ENCODE data around the gene RETREG1.

RETREG1 gene

GRCh38 chr5:16487456-16487855 lies 129.3 kb downstream of the RETREG1 start:
- Histone ChIP-seq H3K4me3 (ENCODE audit: low read depth in 1 of 2, low read length in 2 of 2) (no peak overlapping the region), H3K27ac (ENCODE audit: low read length) (no peak overlapping the region), H3K27me3 (ENCODE audit: insufficient read depth, low read length, poor library complexity) (no peaks in the 10 kb centered on the region), H3K4me1 (ENCODE audit: insufficient read depth, low read length) (no peaks in the 10 kb centered on the region), H3K9me3 (ENCODE audit: insufficient read depth, low read length, severe bottlenecking) (no peaks in the 10 kb centered on the region), H3K79me2 (ENCODE audit: insufficient read depth, low read length) (no peaks in the 10 kb centered on the region), H3K9ac (ENCODE audit: low read depth, low read length) (no peak overlapping the region), H3K36me3 (ENCODE audit: insufficient read depth, low read length) (no peaks in the 10 kb centered on the region), H2AFZ (ENCODE audit: low read depth, low read length) (no peak overlapping the region), H3K4me2 (ENCODE audit: insufficient read depth, low read length) (no peak overlapping the region), H4K20me1 (ENCODE audit: insufficient read depth, low read length) (no peaks in the 10 kb centered on the region)
- ATAC-seq (ENCODE audit: insufficient read depth, low read depth): no peak
- TF ChIP-seq CTCF (IDR thresholded peaks at IDR 0.05; ENCODE audit: borderline replicate concordance, extremely low read depth, low read length, poor library complexity, severe bottlenecking) (no peak), EZH2 (IDR thresholded peaks at IDR 0.05; ENCODE audit: borderline replicate concordance, low read depth, low read length, severe bottlenecking) (no peak)
- no peak for DNase-seq

- ATAC-seq (ENCODE audit: insufficient read depth, low read depth): 0 out of 3 replicates have a peak, but pooled peaks have one; percentile 17
- no peaks in the 10 kb centered on the region for H3K36me3 ChIP-seq (ENCODE audit: insufficient read depth, low read length)
- no peaks in the 10 kb centered on the region for H4K20me1 ChIP-seq (ENCODE audit: insufficient read depth, low read length)
- H3K9me3 ChIP-seq (ENCODE audit: insufficient read depth, low read length, severe bottlenecking): no peaks in the 10 kb centered on the region
- H3K27ac ChIP-seq (ENCODE audit: low read length): no peak overlapping the region
- H3K79me2 ChIP-seq (ENCODE audit: insufficient read depth, low read length): no peaks in the 10 kb centered on the region
- H3K4me1 ChIP-seq (ENCODE audit: insufficient read depth, low read length): no peaks in the 10 kb centered on the region
- no peak overlapping the region for H3K9ac ChIP-seq (ENCODE audit: low read depth, low read length)
- no peak overlapping the region for H3K4me3 ChIP-seq (ENCODE audit: low read depth in 1 of 2, low read length in 2 of 2)
- no peak overlapping the region for H2AFZ ChIP-seq (ENCODE audit: low read depth, low read length)
- no peak overlapping the region for H3K4me2 ChIP-seq (ENCODE audit: insufficient read depth, low read length)
- no peaks in the 10 kb centered on the region for H3K27me3 ChIP-seq (ENCODE audit: insufficient read depth, low read length, poor library complexity)
- DNase-seq: no peak
- TF ChIP-seq CTCF (IDR thresholded peaks at IDR 0.05; ENCODE audit: borderline replicate concordance, extremely low read depth, low read length, poor library complexity, severe bottlenecking): no peak
- TF ChIP-seq EZH2 (IDR thresholded peaks at IDR 0.05; ENCODE audit: borderline replicate concordance, low read depth, low read length, severe bottlenecking): no peak
Measured at GRCh38 chr5:16486711-16487111, 130.1 kb downstream of the RETREG1 start.

DNA sequence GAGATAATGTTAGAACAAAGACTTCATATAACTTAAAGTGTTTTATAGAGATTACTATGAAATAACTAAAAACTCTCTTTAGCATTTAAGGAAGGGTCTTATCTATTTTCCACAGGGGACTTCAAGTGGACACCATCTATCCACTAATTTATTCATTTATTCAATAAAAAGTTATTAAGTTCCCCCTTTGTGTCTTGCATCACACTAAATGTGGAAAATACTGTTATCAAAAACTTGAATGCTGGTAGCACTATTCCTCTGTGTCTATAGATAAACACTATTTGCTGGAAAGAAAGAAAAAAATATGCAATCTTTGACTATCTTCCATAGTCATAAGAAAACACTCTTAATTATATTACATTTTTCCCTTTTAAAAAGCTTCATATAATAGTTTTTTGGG lies 131.1 kb downstream of the RETREG1 start:
- H3K4me3 ChIP-seq (ENCODE audit: low read depth in 1 of 2, low read length in 2 of 2): no peak overlapping the region
- H4K20me1 ChIP-seq (ENCODE audit: insufficient read depth, low read length): no peaks in the 10 kb centered on the region
- H2AFZ ChIP-seq (ENCODE audit: low read depth, low read length): no peak overlapping the region
- DNase-seq: no peak
- no peaks in the 10 kb centered on the region for H3K4me1 ChIP-seq (ENCODE audit: insufficient read depth, low read length)
- no peaks in the 10 kb centered on the region for H3K79me2 ChIP-seq (ENCODE audit: insufficient read depth, low read length)
- TF ChIP-seq EZH2 (IDR thresholded peaks at IDR 0.05; ENCODE audit: borderline replicate concordance, low read depth, low read length, severe bottlenecking) (no peak), CTCF (IDR thresholded peaks at IDR 0.05; ENCODE audit: borderline replicate concordance, extremely low read depth, low read length, poor library complexity, severe bottlenecking) (no peak)
- no peak overlapping the region for H3K27ac ChIP-seq (ENCODE audit: low read length)
- H3K4me2 ChIP-seq (ENCODE audit: insufficient read depth, low read length): no peak overlapping the region
- H3K36me3 ChIP-seq (ENCODE audit: insufficient read depth, low read length): no peaks in the 10 kb centered on the region
- H3K9ac ChIP-seq (ENCODE audit: low read depth, low read length): no peak overlapping the region
- ATAC-seq (ENCODE audit: insufficient read depth, low read depth): no peak
- no peaks in the 10 kb centered on the region for H3K27me3 ChIP-seq (ENCODE audit: insufficient read depth, low read length, poor library complexity)
- no peaks in the 10 kb centered on the region for H3K9me3 ChIP-seq (ENCODE audit: insufficient read depth, low read length, severe bottlenecking)

DNA sequence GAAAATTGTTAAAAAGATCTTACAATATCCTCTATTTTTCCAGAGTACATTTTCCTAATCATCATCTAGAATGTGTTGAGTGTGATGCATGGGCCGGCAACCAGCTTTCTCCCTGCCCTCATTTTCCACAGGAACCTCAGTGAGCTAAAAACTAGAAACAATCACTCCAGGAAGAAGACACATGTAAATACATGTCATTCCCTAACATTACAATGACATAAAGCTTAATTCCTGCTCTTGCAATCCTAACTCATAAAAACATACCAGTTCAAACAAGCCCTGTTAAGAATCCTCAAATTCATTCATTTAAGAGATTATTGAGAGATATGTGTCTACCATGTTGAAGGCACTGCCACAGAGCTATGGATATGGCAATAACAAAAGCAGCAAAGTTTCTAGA lies 132.7 kb downstream of the RETREG1 start:
- DNase-seq: no peak
- H3K9me3 ChIP-seq (ENCODE audit: insufficient read depth, low read length, severe bottlenecking): no peaks in the 10 kb centered on the region
- H3K9ac ChIP-seq (ENCODE audit: low read depth, low read length): no peak overlapping the region
- no peak overlapping the region for H3K27ac ChIP-seq (ENCODE audit: low read length)
- TF ChIP-seq CTCF (IDR thresholded peaks at IDR 0.05; ENCODE audit: borderline replicate concordance, extremely low read depth, low read length, poor library complexity, severe bottlenecking) (no peak), EZH2 (IDR thresholded peaks at IDR 0.05; ENCODE audit: borderline replicate concordance, low read depth, low read length, severe bottlenecking) (no peak)
- no peak for ATAC-seq (ENCODE audit: insufficient read depth, low read depth)
- H3K79me2 ChIP-seq (ENCODE audit: insufficient read depth, low read length): no peaks in the 10 kb centered on the region
- no peak overlapping the region for H2AFZ ChIP-seq (ENCODE audit: low read depth, low read length)
- no peaks in the 10 kb centered on the region for H4K20me1 ChIP-seq (ENCODE audit: insufficient read depth, low read length)
- H3K4me3 ChIP-seq (ENCODE audit: low read depth in 1 of 2, low read length in 2 of 2): no peak overlapping the region
- no peaks in the 10 kb centered on the region for H3K36me3 ChIP-seq (ENCODE audit: insufficient read depth, low read length)
- H3K4me1 ChIP-seq (ENCODE audit: insufficient read depth, low read length): no peaks in the 10 kb centered on the region
- H3K4me2 ChIP-seq (ENCODE audit: insufficient read depth, low read length): no peak overlapping the region
- H3K27me3 ChIP-seq (ENCODE audit: insufficient read depth, low read length, poor library complexity): no peaks in the 10 kb centered on the region
